Measurements from ENCODE around the gene SMTN.

DNA sequence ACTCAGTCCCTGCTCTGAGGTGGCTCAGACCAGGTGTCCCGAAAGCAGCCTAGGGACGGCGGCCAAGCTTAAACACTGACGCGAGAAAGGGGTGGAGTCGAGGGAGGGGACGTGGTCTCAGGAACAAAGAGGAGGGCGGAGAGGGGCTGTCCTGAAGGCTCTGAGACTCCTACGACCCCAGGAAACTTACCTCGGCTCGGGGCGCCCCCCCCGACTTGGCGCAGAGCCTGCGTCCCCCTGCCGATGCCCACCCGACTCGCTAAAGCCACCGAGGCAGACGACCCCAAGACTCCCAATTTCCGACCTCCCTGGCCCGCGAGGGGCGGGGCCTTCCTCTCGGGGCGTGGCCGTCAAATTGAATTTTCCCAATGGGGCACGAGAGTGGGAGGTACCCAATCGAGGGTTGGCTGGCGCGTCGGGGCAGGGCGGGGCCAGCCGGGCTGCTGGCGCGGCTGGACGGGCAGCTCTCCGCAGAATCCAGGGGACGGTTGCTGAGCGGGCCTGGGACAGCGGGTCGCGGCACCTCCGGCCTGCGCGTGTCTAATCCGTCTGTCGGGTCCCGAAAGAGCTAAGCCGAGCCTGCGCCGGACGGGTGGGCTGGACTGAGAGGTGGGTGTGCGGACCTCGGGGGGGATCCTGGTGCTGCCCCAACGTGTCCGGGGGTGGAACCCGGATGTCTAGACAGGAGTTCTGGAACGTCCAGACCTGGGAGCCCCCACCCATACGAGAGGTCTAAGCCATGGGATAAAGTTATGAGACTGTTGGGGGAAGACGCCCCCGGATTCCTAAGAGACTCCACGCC is at the start of gene SMTN:
- peak; percentile 83 for TF ChIP-seq POLR2A (IDR thresholded peaks at IDR 0.05; ENCODE audit: low read depth, low read length)
- peak; percentile 72 for TF ChIP-seq POLR2AphosphoS5 (IDR thresholded peaks at IDR 0.05; ENCODE audit: low read depth, low read length)
